ENCODE measurements around the gene KCNIP4.

The KCNIP4 gene

GRCh38 chr4:21139327-21139726 is 809.2 kb downstream of the KCNIP4 start:
- DNase-seq: no peak

- no peak for DNase-seq
Observed at GRCh38 chr4:21136051-21136630, 812.4 kb downstream of the KCNIP4 start.

GRCh38 chr4:21134994-21135393 is 813.6 kb downstream of the KCNIP4 start:
- peak; percentile 20 for DNase-seq

- DNase-seq: no peak
Observed at GRCh38 chr4:21130606-21131005, 818.0 kb downstream of the KCNIP4 start.

GRCh38 chr4:21126014-21126512 is 822.5 kb downstream of the KCNIP4 start:
- DNase-seq: no peak

GRCh38 chr4:21118301-21118700 is 830.3 kb downstream of the KCNIP4 start:
- DNase-seq: no peak

GRCh38 chr4:21117541-21118180 is 830.9 kb downstream of the KCNIP4 start:
- no peak for DNase-seq

- DNase-seq: no peak
Observed at GRCh38 chr4:21113496-21114223, 834.9 kb downstream of the KCNIP4 start.

GRCh38 chr4:21102667-21103066 is 845.9 kb downstream of the KCNIP4 start:
- no peak for DNase-seq

- DNase-seq: no peak
Observed at GRCh38 chr4:21097865-21098264, 850.7 kb downstream of the KCNIP4 start.

- no peak for DNase-seq
Observed at GRCh38 chr4:21097026-21097425, 851.5 kb downstream of the KCNIP4 start.

- DNase-seq: peak; percentile 68
Observed at GRCh38 chr4:21092531-21092930, 856.0 kb downstream of the KCNIP4 start.

GRCh38 chr4:21090094-21090666 is 858.4 kb downstream of the KCNIP4 start:
- DNase-seq: no peak

- no peak for DNase-seq
Observed at GRCh38 chr4:21083413-21083812, 865.2 kb downstream of the KCNIP4 start.

- DNase-seq: no peak
Observed at GRCh38 chr4:21077967-21078366, 870.6 kb downstream of the KCNIP4 start.

- DNase-seq: no peak
Observed at GRCh38 chr4:21067351-21067750, 881.2 kb downstream of the KCNIP4 start.

- no peak for DNase-seq
Observed at GRCh38 chr4:21061902-21062301, 886.7 kb downstream of the KCNIP4 start.

GRCh38 chr4:21046141-21046540 is 902.4 kb downstream of the KCNIP4 start:
- no peak for DNase-seq

- DNase-seq: no peak
Observed at GRCh38 chr4:21045119-21045518, 903.5 kb downstream of the KCNIP4 start.

- DNase-seq: no peak
Observed at GRCh38 chr4:21041708-21042107, 906.9 kb downstream of the KCNIP4 start.

- DNase-seq: no peak
Observed at GRCh38 chr4:21034728-21035127, 913.8 kb downstream of the KCNIP4 start.

GRCh38 chr4:21032089-21032645 is 916.4 kb downstream of the KCNIP4 start:
- DNase-seq: no peak

GRCh38 chr4:21018817-21019216 is 929.8 kb downstream of the KCNIP4 start:
- no peak for DNase-seq

Data from NCI-H2029 (cell line).